Fibroblast of lung (primary cell): Measurements from ENCODE around the gene ZFYVE27.

Experiments used
- CTCF ChIP-seq, 2 donors: IDR thresholded peaks in 1 of 2; conservative IDR thresholded peaks in 1 of 2; 1 replicate in 1 of 2; 2 replicates in 1 of 2; pipeline ENCODE4 v1.5.1; 2011 to 2012; ENCODE audit warnings: low read length in 2 of 2, control low read depth in 1 of 2, inconsistent platforms in 1 of 2, low read depth in 1 of 2, mild to moderate bottlenecking in 1 of 2
- EZH2 ChIP-seq: IDR thresholded peaks from 2 replicates; pipeline ENCODE4 v1.5.1; 2012; ENCODE audit warnings: low read length, control low read depth, mild to moderate bottlenecking; ENCODE audit errors: missing control alignments

GRCh38 chr10:97703398-97704067 lies 33.4 kb upstream of the ZFYVE27 start:
- TF ChIP-seq CTCF (conservative IDR thresholded peaks at IDR 0.05 in 1 of 2, IDR thresholded peaks at IDR 0.05 in 1 of 2; ENCODE audit: low read depth in 1 of 2, low read length in 2 of 2) (no peak), EZH2 (no peak)
